CD4-positive, alpha-beta T cell treated with Interleukin-15 for 4 hours (primary cell): ENCODE data around the gene SYNGR3.
"Not testable (repeated sequence)": the region's sequence is repeated elsewhere in the genome, so short reads cannot be mapped to it uniquely, and the experiment has no call there.

Experiments
- DNase-seq: peaks from one replicate; pipeline ENCODE4 v3.0.0-alpha.2; 2020; ENCODE audit warnings: low spot score

SYNGR3 gene

GRCh38 chr16:2028620-2029220 lies 39.0 kb downstream of the SYNGR3 start:
- no peak for DNase-seq

DNA sequence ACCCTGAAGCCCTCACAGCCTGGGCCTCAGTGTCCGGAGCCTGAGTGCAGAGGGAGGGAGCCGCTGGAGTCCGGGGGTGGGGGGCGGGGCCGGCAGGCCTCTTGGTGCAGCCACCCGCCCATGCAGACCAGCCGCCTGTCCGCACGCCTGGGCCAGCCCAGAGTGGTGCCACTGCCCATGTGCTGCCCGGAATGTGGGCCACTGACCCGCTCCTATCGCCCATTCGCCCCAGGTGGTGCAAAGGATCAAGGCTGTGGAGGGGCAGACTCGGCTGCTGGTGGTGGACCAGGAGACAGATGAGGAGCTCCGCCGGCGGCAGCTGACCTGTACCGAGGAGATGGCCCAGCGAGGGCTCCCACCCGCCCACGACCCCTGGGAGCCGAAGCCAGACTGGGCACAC lies 39.6 kb downstream of the SYNGR3 start:
- DNase-seq, result no peak

- no peak for DNase-seq
Measured at GRCh38 chr16:2030036-2030435, 40.3 kb downstream of the SYNGR3 start.

DNA sequence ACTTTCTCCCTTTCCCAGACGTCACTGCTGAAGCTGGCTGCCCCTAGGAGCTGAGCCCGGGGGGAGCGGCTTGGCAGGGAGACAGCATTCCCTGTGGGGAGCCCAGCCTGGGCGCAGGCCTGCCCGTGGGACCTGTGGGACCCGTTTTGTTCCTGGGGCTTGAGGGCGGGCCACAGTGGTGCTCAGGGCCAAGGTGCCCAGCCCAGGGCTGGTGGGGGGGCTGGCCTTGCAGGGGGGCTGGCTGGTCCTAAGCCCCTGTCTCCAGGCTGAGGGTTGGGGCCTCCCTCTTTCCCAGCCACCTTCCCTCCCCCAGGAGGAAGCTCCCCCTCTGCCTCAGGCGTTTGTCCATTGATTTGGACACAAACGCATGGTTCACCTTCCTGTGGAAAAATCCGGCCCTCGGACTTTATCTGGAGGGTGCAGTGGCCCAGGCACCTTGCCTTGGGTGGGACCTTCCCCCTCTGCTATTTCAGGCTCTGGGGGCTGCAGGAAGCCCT lies 41.4 kb downstream of the SYNGR3 start:
- no peak for DNase-seq

- DNase-seq, result no peak
Measured at GRCh38 chr16:2032285-2033056, 42.7 kb downstream of the SYNGR3 start.

- DNase-seq, result no peak
Measured at GRCh38 chr16:2033057-2033908, 43.5 kb downstream of the SYNGR3 start.

DNA sequence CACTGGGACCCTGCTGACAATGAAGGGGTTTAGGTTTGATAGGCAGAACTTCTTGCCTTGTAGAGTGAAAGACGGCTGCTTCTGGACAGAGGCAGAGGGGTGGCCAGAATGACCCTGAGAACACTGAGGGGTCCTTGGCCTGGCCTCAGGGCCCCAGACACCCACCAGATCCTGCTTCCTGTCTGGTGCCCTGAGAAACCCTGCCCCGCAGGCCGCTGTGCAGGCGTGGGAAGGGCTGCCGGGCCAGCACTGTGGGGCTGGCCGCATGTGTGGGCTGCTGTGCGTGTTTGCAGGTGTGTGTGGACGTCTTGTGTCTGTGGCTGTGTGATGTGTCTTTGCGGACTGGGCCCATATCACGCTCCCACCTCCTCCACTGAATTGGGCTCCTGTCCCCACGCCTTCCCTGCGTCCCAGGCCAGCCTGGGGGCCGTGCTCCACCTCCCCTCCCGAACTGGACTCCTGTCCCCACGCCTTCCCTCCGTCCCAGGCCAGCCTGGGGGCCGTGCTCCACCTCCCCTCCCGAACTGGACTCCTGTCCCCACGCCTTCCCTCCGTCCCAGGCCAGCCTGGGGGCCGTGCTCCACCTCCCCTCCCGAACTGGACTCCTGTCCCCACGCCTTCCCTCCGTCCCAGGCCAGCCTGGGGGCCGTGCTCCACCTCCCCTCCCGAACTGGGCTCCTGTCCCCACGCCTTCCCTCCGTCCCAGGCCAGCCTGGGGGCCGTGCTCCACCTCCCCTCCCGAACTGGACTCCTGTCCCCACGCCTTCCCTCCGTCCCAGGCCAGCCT lies 44.3 kb downstream of the SYNGR3 start:
- not testable (repeated sequence) for DNase-seq

- DNase-seq, result no peak
Measured at GRCh38 chr16:2034696-2035430, 45.1 kb downstream of the SYNGR3 start.

DNA sequence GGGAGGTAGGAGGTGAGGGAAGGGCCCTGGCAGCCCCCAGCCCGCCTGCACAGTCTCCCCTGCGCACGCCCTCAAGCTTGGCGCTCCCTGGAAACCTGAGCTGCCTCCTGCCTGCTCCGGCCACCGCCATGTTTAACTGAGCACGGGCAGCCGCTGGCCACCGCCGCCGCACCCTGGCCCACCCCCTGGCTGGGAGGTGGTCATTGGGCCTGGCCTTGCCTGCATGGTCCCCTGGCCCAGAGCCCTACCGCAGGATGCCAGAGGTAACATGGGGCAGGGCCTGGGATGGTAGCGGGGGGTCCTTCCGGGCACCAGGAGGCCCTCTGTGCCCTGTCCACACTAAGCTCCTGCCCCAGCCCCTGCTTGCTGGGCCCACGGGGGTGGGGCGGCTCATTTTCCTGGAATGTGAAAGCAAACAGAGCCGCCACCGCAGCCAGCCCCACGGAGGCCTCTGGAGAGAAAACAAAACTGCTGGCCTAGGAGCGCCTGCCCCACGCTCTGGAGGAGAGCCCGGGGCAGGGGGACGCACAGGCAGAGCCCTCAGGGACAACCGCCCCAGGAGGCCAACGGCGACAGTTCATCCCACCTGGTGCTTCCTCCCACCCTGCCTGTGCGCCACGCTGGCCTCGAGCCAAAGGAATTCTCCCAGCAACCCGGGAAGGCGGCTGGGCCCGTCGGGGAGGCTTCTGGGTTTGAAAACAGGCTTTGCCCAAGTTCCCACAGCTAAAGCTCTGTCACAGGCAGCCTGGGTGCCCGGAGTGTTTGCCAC lies 45.8 kb downstream of the SYNGR3 start:
- no peak for DNase-seq

DNA sequence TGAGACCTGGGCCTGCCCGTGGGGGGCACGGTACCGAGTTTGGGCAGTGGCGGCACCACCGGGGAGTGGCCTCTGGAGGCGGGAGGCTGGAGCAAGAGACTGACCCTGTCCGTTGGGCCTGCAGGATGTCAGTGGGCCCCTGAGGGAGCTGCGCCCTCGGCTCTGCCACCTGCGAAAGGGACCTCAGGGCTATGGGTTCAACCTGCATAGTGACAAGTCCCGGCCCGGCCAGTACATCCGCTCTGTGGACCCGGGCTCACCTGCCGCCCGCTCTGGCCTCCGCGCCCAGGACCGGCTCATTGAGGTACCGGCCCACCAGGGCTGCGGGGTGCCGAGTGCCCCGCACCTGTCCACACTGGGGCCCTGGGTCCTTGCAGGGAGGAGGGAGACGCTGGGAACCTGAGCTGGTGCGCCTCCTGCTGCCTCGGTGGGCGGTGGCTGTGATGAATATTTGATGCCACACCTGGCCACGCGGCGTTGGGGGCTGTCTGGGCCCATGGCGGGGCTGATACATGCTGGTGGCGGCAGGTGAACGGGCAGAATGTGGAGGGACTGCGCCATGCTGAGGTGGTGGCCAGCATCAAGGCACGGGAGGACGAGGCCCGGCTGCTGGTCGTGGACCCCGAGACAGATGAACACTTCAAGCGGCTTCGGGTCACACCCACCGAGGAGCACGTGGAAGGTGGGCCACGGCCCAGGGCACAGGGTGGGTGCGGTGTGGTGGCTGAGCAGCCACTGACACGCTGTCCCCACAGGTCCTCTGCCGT lies 46.6 kb downstream of the SYNGR3 start:
- DNase-seq, result no peak

- DNase-seq, result no peak
Measured at GRCh38 chr16:2037115-2037514, 47.3 kb downstream of the SYNGR3 start.

GRCh38 chr16:2037647-2038381 lies 48.0 kb downstream of the SYNGR3 start:
- no peak for DNase-seq

DNA sequence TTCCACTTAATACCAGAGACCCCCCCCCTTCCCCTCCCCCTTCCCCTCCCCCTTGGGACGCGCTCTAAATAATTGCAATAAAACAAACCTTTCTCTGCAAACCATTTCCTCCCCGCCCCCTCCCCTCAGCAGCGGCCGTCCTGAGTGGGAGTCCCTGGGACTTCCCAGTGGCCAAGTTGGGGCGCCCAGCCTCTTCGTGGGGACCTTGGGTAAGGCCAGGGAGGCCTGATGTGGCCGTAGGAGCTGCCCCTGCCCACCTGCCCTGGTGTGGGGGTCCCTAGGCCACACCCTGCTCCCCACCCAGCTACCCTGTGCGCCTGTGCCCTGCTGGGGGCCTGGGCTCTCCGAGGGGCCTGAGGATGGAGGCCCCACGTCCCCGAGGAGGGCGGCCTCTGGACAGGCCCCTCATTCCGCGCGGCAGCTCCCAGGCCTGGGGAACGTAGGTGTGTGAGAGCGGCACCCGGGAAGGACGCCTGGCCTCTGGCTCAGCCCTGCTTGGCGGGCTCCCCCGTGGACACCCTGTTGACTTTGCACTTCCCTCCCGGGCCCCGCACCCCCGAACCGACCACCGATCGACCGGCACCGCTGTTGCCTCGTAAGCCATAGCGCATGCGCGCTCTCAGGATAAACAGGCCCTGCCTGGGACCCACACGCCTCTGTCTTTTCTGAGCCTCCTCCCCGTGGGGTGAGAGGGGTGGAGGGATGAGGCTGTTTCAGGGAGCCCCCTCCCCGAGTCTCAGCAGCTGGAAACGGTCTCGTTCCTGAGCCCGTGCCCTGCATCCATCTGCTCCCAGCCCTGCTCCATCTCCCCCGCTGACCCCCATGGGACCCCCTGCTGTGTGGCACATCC lies 48.8 kb downstream of the SYNGR3 start:
- no peak for DNase-seq

DNA sequence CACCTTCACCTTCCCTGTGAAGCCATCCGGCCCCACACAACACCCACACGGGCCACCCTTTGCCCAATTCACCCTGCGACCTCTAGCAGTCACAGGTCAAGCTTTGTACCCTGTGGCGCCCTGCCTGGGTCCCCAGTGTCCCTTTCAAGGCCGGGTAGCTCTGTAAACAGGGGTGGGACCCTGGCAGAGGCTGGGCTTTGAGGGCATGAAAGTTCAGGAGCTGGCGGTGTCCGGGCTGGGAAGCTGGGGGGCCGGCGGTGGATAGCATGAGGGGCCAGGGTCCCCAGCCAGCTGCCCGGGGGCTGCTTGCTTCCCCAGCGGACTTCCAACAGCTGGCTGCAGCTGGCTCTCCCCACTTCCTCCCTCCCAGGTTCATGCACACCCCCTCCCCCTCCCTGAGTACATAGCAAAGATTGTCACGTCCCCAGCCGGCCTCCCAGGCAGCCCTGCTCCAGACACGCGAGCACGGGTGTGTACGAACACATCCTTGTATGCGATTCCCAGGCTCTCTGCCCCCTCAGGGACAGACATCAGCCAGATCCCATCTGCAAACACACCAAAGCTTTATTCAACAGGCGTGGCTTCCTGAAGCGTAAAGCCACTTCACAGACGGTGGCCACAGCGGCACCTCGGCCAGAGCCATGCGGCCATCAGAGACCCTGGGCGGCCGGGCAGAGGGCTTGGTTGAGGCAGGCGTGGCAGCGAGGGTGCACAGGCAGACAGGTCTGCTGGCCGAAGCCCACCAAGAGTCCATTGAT lies 49.7 kb downstream of the SYNGR3 start:
- DNase-seq, result no peak

DNA sequence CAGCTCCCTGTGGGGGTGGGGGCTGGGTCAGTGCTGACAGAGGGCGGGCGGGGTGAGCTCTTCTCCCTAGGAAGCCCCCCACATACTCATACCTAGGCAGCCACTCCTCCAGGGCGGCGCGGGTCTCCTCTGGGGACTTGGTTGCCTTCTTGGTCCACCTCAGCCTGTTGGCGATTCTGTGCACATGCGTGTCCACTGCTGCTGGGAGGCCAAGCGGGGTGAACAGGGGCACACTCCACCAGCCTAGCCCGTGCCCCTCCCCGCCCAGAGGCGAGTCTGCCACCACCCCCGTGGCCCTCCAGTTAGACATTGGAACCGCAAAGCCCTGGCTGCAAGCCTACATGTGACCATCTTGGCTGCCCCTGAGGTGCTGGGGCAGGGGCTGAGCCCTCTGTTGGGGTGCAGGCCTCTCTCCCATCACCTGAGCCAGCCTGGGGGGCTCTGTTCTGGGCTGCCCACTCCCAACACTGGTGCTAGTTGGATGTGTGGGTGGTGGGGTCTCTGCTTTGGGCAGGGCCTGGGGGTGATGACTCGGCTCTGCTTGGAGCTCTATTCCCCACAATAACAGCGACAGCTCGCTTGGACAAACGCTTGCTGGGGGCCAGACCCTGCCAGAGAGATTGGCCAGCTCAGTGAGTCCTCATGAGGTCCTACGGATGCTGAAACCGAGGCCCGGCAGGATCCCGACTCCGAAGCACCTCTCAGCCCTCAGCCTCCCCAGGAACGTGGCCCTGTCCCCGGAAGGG lies 50.4 kb downstream of the SYNGR3 start:
- no peak for DNase-seq

DNA sequence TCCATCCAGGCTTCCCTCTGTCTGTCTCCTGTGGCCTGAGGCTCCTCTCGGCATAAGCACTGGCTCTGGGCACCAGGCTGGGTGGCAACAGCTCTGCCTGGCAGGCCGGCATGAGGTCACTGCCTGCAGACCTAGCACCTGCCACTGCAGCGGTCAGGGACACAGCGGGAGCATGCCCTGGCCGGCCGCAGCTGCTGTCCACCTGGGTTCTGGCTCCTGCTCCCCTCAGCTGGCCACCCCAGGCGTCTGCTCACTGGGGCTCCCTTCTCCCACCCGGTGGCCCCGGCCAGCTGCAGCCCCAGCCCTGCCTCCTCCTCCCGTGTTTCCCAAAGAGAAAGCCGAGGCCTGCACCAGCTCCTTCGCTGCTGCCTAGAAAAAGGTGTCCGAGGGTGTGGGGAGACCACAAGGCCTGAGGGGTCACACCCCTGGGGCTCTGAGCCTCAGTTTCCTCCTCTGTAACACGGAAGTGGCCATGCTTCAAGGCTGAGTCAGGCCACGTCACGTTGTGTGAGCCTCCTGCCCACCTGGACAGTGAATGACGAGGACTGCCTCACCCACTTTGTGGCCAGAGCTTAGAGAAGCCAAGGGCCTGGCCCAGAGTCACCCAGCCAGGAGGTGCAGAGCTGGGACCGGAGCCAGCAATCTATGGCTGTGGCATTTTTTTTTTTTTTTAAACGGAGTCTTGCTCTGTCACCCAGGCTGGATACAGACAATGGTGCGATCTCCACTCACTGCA lies 51.2 kb downstream of the SYNGR3 start:
- no peak for DNase-seq
